Measurements from ENCODE around the gene MLLT10. TPM values are rescaled to one million over a fixed set of nuclear protein-coding genes. Genes with fewer than 3 reads are reported as not detected.

The MLLT10 gene
- total and polyA plus RNA-seq, 10 of the 15 experiments (the other 5 are each of a cell fraction or from before 2014, with no cell fraction given), result 8.7 to 61.1 (median 28.5) TPM

GRCh38 chr10:21721000-21721665, 187.1 kb downstream of the MLLT10 start:
- peaks cover 11% of the 10 kb centered on the region for H3K4me1 ChIP-seq (ENCODE audit: control insufficient read depth, insufficient read depth, low read length)
- no peak for ATAC-seq
- ChIA-PET POLR2A (interaction anchor here (1.8 kb wide), 1 partner anchor 10 kb away, joined by 6 read pairs; no protein-coding TSS in a partner anchor), SMC1A (ENCODE audit: uncharacterized antibody, unreplicated experiment) (interaction anchor here (0.5 to 2.5 kb wide), 8 partner anchors 10 to 225 kb away, joined by 3 to 15 read pairs (median 4); no protein-coding TSS in a partner anchor), CTCF (interaction anchor here (0.6 to 2.4 kb wide), 5 partner anchors 9 to 274 kb away, joined by 3 to 12 read pairs (median 5); no protein-coding TSS in a partner anchor), RAD21 (ENCODE audit: unreplicated experiment) (interaction anchor here (0.5 to 1.9 kb wide), 5 partner anchors 10 to 207 kb away, joined by 3 to 5 read pairs (median 4); no protein-coding TSS in a partner anchor)
- intact Hi-C loops (cut with micrococcal nuclease; ENCODE audit: unreplicated experiment) (no loop called here), in situ Hi-C loops (cut with MboI) (loop anchor here (10.0 kb wide), 1 partner anchor 446 kb away; no protein-coding TSS in a partner anchor)
- H3K36me3 ChIP-seq (ENCODE audit: control insufficient read depth in 2 of 2, insufficient read depth in 2 of 2, low read length in 1 of 2), result peaks cover 0 to 8% of the 10 kb centered on the region in 2 experiments; a peak in 2 of 4 replicates
- no peak overlapping the region for H3K27ac ChIP-seq (ENCODE audit: control insufficient read depth, insufficient read depth)
- DNase-seq (ENCODE audit: low read depth, low spot score), result no peak
- no peaks in the 10 kb centered on the region for H4K20me1 ChIP-seq (ENCODE audit: control insufficient read depth, insufficient read depth)
- no peaks in the 10 kb centered on the region for H3K79me2 ChIP-seq (ENCODE audit: control insufficient read depth, insufficient read depth, low read length)
- no peak for FAIRE-seq
- no peak overlapping the region for H3K4me2 ChIP-seq (ENCODE audit: control insufficient read depth, insufficient read depth)
- no TSS peak for BruUV-seq (replicated peaks)
- H3K27me3 ChIP-seq (replicated peaks in 1 of 2; ENCODE audit: control insufficient read depth in 2 of 2, insufficient read depth in 2 of 2, low read length in 1 of 2), result no peaks in the 10 kb centered on the region
- no peak overlapping the region for H3K4me3 ChIP-seq
- H3K9me3 ChIP-seq (replicated peaks; ENCODE audit: control insufficient read depth, insufficient read depth, low read length), result no peaks in the 10 kb centered on the region
- H3K9ac ChIP-seq (ENCODE audit: control insufficient read depth, insufficient read depth, low read length), result no peak overlapping the region
- TF ChIP-seq RUNX3 (IDR thresholded peaks at IDR 0.05; ENCODE audit: low read length) (no peak), CEBPB (IDR thresholded peaks at IDR 0.05; ENCODE audit: borderline replicate concordance in 1 of 2, low read depth in 2 of 2, low read length in 2 of 2) (no peak), ZBTB4 (CRISPR knock-in tag; IDR thresholded peaks at IDR 0.05) (no peak), SPI1 (IDR thresholded peaks at IDR 0.05; ENCODE audit: borderline replicate concordance, insufficient read depth, low read depth, low read length) (no peak), CREM (IDR thresholded peaks at IDR 0.05; ENCODE audit: low read depth) (no peak), YBX1 (IDR thresholded peaks at IDR 0.05) (no peak), SMAD5 (IDR thresholded peaks at IDR 0.05; ENCODE audit: low read depth) (no peak), ZNF207 (IDR thresholded peaks at IDR 0.05; ENCODE audit: borderline replicate concordance) (no peak), SKIL (IDR thresholded peaks at IDR 0.05; ENCODE audit: low read depth, poor library complexity, severe bottlenecking) (no peak), BRCA1 (IDR thresholded peaks at IDR 0.05; ENCODE audit: low read depth, low read length) (no peak), PBX3 (IDR thresholded peaks at IDR 0.05; ENCODE audit: insufficient replicate concordance, low read depth, low read length) (no peak)
- H2AFZ ChIP-seq (ENCODE audit: control insufficient read depth, low read depth, low read length), result no peak overlapping the region
- 96% methylated on average over 6 of the region's 6 CpGs for whole genome bisulfite sequencing (ENCODE audit: insufficient coverage, insufficient replicate concordance, low lambda C conversion rate, missing lambda C conversion rate)

All from GM12878 (cell line).